HG03354 (cell line): Measurements from ENCODE around the gene BEAN1.

ENCODE experiments used
- ATAC-seq: cut with Tn5 transposase; IDR thresholded peaks from one replicate; pipeline ENCODE4 v1.9.1; 2021; ENCODE audit warnings: mild to moderate bottlenecking; ENCODE audit not compliant: unreplicated experiment, poor library complexity, severe bottlenecking

Gene BEAN1

GRCh38 chr16:66427036-66427860 is at the start of gene BEAN1:
TSS of gene BEAN1 (plus strand) at chr16:66427295. CDS start at chr16:66437677, 10,382 bp downstream.
- ATAC-seq, result no peak

GRCh38 chr16:66377324-66377723 is 49.8 kb upstream of the BEAN1 start:
- ATAC-seq, result no peak

GRCh38 chr16:66378741-66379570 is 48.1 kb upstream of the BEAN1 start:
- ATAC-seq, result no peak

- no peak for ATAC-seq
Measured at GRCh38 chr16:66379571-66379941, 47.5 kb upstream of the BEAN1 start.

- ATAC-seq, result no peak
Measured at GRCh38 chr16:66380421-66380820, 46.7 kb upstream of the BEAN1 start.

- no peak for ATAC-seq
Measured at GRCh38 chr16:66381585-66382170, 45.4 kb upstream of the BEAN1 start.

- ATAC-seq, result no peak
Measured at GRCh38 chr16:66382171-66382965, 44.7 kb upstream of the BEAN1 start.

GRCh38 chr16:66382966-66383299 is 44.2 kb upstream of the BEAN1 start:
- ATAC-seq, result no peak

- ATAC-seq, result no peak
Measured at GRCh38 chr16:66383551-66383950, 43.5 kb upstream of the BEAN1 start.

- ATAC-seq, result no peak
Measured at GRCh38 chr16:66385415-66385814, 41.7 kb upstream of the BEAN1 start.

GRCh38 chr16:66386629-66387622 is 40.2 kb upstream of the BEAN1 start:
- ATAC-seq, result no peak

GRCh38 chr16:66387817-66388332 is 39.2 kb upstream of the BEAN1 start:
- ATAC-seq, result no peak

- no peak for ATAC-seq
Measured at GRCh38 chr16:66388350-66389139, 38.5 kb upstream of the BEAN1 start.

GRCh38 chr16:66389256-66390176 is 37.6 kb upstream of the BEAN1 start:
- ATAC-seq, result no peak

- no peak for ATAC-seq
Measured at GRCh38 chr16:66390346-66391108, 36.6 kb upstream of the BEAN1 start.
